HepG2 (cell line): ENCODE measurements around the gene CD99L2. TPM values are rescaled to one million over a fixed set of nuclear protein-coding genes. Genes with fewer than 3 reads are reported as not detected.

ENCODE experiments used
- CTCF ChIP-seq: sonication (generic); formaldehyde crosslinking; IDR thresholded peaks from 2 replicates; pipeline ENCODE4 v1.5.0; 2020; ENCODE audit warnings: mild to moderate bottlenecking, missing genetic modification reagents, moderate library complexity
- HNRNPL ChIP-seq: fragments of 200-400 bp; formaldehyde crosslinking; IDR thresholded peaks from 2 replicates; pipeline ENCODE4 v1.6.1; 2017; ENCODE audit warnings: mild to moderate bottlenecking, low read depth, low read length
- HOXA3 ChIP-seq: sonication (generic); formaldehyde crosslinking; IDR thresholded peaks from 2 replicates; pipeline ENCODE4 v1.5.0; 2020; ENCODE audit warnings: missing genetic modification reagents
- KAT8 ChIP-seq: IDR thresholded peaks from 2 replicates; pipeline ENCODE4 v1.6.1; 2016; ENCODE audit warnings: missing genetic modification reagents, missing compliant biosample characterization
- POLR2A ChIP-seq, 2 experiments: IDR thresholded peaks; 2 replicates each; pipeline ENCODE4 v1.6.1; 2011; ENCODE audit warnings: low read depth in 2 of 2, low read length in 2 of 2, mild to moderate bottlenecking in 1 of 2, moderate library complexity in 1 of 2; ENCODE audit not compliant: insufficient read depth in 1 of 2
- RAD51 ChIP-seq: fragments of 450-650 bp; IDR thresholded peaks from 2 replicates; pipeline ENCODE4 v1.6.1; 2016; ENCODE audit warnings: borderline replicate concordance
- RBFOX2 ChIP-seq: fragments of 200-400 bp; formaldehyde crosslinking; IDR thresholded peaks from 2 replicates; pipeline ENCODE4 v1.6.1; 2017; ENCODE audit warnings: low read depth, mild to moderate bottlenecking, low read length
- RNF2 ChIP-seq: fragments of 450-650 bp; conservative IDR thresholded peaks from 2 replicates; pipeline ENCODE4 v1.6.1; 2016; ENCODE audit warnings: low read depth
- SP4 ChIP-seq: sonication (generic); formaldehyde crosslinking; IDR thresholded peaks from 2 replicates; pipeline ENCODE4 v1.8.1; 2023; ENCODE audit warnings: mild to moderate bottlenecking, missing genetic modification reagents
- TBL1XR1 ChIP-seq: fragments of 150-350 bp; IDR thresholded peaks from 2 replicates; pipeline ENCODE4 v1.6.1; 2014; ENCODE audit warnings: borderline replicate concordance, low read length; ENCODE audit not compliant: partially characterized antibody
- THAP11 ChIP-seq: IDR thresholded peaks from 2 replicates; pipeline ENCODE4 v1.6.1; 2016; ENCODE audit warnings: missing biosample characterization, missing genetic modification reagents
- YEATS4 ChIP-seq: sonication (generic); formaldehyde crosslinking; IDR thresholded peaks from 2 replicates; pipeline ENCODE4 v1.4.0; 2020; ENCODE audit warnings: missing genetic modification reagents, borderline replicate concordance
- ZBTB14 ChIP-seq: sonication (generic); formaldehyde crosslinking; IDR thresholded peaks from 2 replicates; pipeline ENCODE4 v1.4.0; 2020; ENCODE audit warnings: missing genetic modification reagents
- ZFY ChIP-seq: sonication (generic); formaldehyde crosslinking; IDR thresholded peaks from 2 replicates; pipeline ENCODE4 v1.4.0; 2020; ENCODE audit warnings: missing genetic modification reagents
- ZNF143 ChIP-seq: sonication (generic); formaldehyde crosslinking; IDR thresholded peaks from 2 replicates; pipeline ENCODE4 v1.4.0; 2020; ENCODE audit warnings: missing genetic modification reagents
- ZNF180 ChIP-seq: sonication (generic); formaldehyde crosslinking; IDR thresholded peaks from 2 replicates; pipeline ENCODE4 v1.4.0; 2020; ENCODE audit warnings: low read depth, missing genetic modification reagents, borderline replicate concordance
- polyA plus RNA-seq, 8 experiments: library from polyadenylated mRNA; depleted of rRNA in 3 of 8; stranded (reverse) in 7 of 8; unstranded in 1 of 8; fragments of >200 nt; fragmentation: Illumina TruSeq in 4 of 8; extraction: Trizol in 4 of 8; gene quantifications; 2 replicates each; pipeline versions ENCODE4 v1.2.1 to v1.2.3, GENCODE V29; 2011 to 2016; ENCODE audit warnings: low read depth in 4 of 8, missing spikeins in 1 of 8, mixed read lengths in 1 of 8; ENCODE audit not compliant: insufficient read depth in 1 of 8
- total RNA-seq, 5 experiments: library from RNA; depleted of rRNA; stranded (reverse); fragments of >200 nt; fragmentation: Illumina TruSeq; extraction: Trizol; gene quantifications; 2 replicates each; pipeline ENCODE4 v1.2.3, GENCODE V29; 2016; ENCODE audit warnings: low read depth in 1 of 5
- TF ChIP-seq, protein P1 (sequence below): sonication (generic); formaldehyde crosslinking; IDR thresholded peaks from 2 replicates; pipeline ENCODE4 v1.5.1; 2020; ENCODE audit warnings: missing genetic modification reagents, mild to moderate bottlenecking, borderline replicate concordance
- TF ChIP-seq, protein P2 (sequence below): sonication (generic); formaldehyde crosslinking; IDR thresholded peaks from 2 replicates; pipeline ENCODE4 v1.4.0; 2020; ENCODE audit warnings: missing genetic modification reagents
- TF ChIP-seq, protein P3 (sequence below): sonication (generic); formaldehyde crosslinking; IDR thresholded peaks from 2 replicates; pipeline ENCODE4 v1.4.0; 2020; ENCODE audit warnings: mild to moderate bottlenecking, missing genetic modification reagents

Gene CD99L2
- total and polyA plus RNA-seq, 2 of the 13 experiments (the other 11 are each of a cell fraction or from before 2014, with no cell fraction given), result 6.9 to 7.6 TPM

- TF ChIP-seq THAP11 (CRISPR knock-in tag) (0 out of 2 replicates have a peak, but pooled peaks have one; percentile 17), POLR2A (IDR thresholded peaks at IDR 0.05; ENCODE audit: insufficient read depth in 1 of 2, low read depth in 2 of 2, low read length in 2 of 2) (peak; percentile 48 to 58; a peak in 3 of 4 replicates), HOXA3 (CRISPR knock-in tag) (peak; percentile 11; the same call in 1 of the 2 replicates), ZNF143 (CRISPR knock-in tag) (no peak), RNF2 (0 out of 2 replicates have a peak, but pooled peaks have one; percentile 28), ZFY (CRISPR knock-in tag) (peak; percentile 78), ZNF180 (CRISPR knock-in tag) (no peak), RAD51 (no peak), TBL1XR1 (no peak), SP4 (peak; percentile 32; the same call in 1 of the 2 replicates), HNRNPL (no peak), RBFOX2 (peak; percentile 68), ZBTB14 (CRISPR knock-in tag) (peak; percentile 85), YEATS4 (0 out of 2 replicates have a peak, but pooled peaks have one; percentile 31), KAT8 (CRISPR knock-in tag) (no peak), CTCF (CRISPR knock-in tag) (0 out of 2 replicates have a peak, but pooled peaks have one; percentile 13)
- TF ChIP-seq, protein P1, sequence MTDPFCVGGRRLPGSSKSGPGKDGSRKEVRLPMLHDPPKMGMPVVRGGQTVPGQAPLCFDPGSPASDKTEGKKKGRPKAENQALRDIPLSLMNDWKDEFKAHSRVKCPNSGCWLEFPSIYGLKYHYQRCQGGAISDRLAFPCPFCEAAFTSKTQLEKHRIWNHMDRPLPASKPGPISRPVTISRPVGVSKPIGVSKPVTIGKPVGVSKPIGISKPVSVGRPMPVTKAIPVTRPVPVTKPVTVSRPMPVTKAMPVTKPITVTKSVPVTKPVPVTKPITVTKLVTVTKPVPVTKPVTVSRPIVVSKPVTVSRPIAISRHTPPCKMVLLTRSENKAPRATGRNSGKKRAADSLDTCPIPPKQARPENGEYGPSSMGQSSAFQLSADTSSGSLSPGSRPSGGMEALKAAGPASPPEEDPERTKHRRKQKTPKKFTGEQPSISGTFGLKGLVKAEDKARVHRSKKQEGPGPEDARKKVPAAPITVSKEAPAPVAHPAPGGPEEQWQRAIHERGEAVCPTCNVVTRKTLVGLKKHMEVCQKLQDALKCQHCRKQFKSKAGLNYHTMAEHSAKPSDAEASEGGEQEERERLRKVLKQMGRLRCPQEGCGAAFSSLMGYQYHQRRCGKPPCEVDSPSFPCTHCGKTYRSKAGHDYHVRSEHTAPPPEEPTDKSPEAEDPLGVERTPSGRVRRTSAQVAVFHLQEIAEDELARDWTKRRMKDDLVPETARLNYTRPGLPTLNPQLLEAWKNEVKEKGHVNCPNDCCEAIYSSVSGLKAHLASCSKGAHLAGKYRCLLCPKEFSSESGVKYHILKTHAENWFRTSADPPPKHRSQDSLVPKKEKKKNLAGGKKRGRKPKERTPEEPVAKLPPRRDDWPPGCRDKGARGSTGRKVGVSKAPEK, result no peak
- TF ChIP-seq, protein P2, sequence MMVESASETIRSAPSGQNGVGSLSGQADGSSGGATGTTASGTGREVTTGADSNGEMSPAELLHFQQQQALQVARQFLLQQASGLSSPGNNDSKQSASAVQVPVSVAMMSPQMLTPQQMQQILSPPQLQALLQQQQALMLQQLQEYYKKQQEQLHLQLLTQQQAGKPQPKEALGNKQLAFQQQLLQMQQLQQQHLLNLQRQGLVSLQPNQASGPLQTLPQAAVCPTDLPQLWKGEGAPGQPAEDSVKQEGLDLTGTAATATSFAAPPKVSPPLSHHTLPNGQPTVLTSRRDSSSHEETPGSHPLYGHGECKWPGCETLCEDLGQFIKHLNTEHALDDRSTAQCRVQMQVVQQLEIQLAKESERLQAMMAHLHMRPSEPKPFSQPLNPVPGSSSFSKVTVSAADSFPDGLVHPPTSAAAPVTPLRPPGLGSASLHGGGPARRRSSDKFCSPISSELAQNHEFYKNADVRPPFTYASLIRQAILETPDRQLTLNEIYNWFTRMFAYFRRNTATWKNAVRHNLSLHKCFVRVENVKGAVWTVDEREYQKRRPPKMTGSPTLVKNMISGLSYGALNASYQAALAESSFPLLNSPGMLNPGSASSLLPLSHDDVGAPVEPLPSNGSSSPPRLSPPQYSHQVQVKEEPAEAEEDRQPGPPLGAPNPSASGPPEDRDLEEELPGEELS (CRISPR knock-in tag), result no peak
- TF ChIP-seq, protein P3, sequence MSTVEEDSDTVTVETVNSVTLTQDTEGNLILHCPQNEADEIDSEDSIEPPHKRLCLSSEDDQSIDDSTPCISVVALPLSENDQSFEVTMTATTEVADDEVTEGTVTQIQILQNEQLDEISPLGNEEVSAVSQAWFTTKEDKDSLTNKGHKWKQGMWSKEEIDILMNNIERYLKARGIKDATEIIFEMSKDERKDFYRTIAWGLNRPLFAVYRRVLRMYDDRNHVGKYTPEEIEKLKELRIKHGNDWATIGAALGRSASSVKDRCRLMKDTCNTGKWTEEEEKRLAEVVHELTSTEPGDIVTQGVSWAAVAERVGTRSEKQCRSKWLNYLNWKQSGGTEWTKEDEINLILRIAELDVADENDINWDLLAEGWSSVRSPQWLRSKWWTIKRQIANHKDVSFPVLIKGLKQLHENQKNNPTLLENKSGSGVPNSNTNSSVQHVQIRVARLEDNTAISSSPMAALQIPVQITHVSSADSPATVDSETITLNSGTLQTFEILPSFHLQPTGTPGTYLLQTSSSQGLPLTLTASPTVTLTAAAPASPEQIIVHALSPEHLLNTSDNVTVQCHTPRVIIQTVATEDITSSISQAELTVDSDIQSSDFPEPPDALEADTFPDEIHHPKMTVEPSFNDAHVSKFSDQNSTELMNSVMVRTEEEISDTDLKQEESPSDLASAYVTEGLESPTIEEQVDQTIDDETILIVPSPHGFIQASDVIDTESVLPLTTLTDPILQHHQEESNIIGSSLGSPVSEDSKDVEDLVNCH (CRISPR knock-in tag), result no peak
Measured at GRCh38 chrX:150898343-150899190, at the start of gene CD99L2 (continued).
